HEK293 (cell line): Measurements from ENCODE around the gene CIAO2B.

Experiments
- CTCF ChIA-PET: fragments of 350-600 bp; formaldehyde crosslinking; extraction: SDS; loops from one replicate; lab custom pipeline; 2021; ENCODE audit warnings: antibody characterized with exemption; lab: Yijun Ruan, JAX
- POLR2A ChIA-PET: fragments of 300-600 bp; formaldehyde crosslinking; extraction: SDS; loops from one replicate; lab custom pipeline; 2020; ENCODE audit warnings: antibody characterized with exemption, inconsistent platforms; lab: Yijun Ruan, JAX
- H3K27ac ChIP-seq: fragments of 200-500 bp; sonication (Bioruptor generic); 2 replicates; pipeline ENCODE4 v1.5.1; 2014; ENCODE audit warnings: low read depth, low read length, control low read depth, inconsistent platforms; ENCODE audit errors: extremely low read depth
- H3K36me3 ChIP-seq, 2 experiments: fragments of 200-500 bp in 1 of 2; sonication (Bioruptor generic) in 1 of 2; 1 replicate in 1 of 2; 2 replicates in 1 of 2; pipeline ENCODE4 v1.5.1; 2014 to 2017; ENCODE audit warnings: inconsistent platforms in 2 of 2, low read length in 2 of 2; ENCODE audit not compliant: control insufficient read depth in 2 of 2, insufficient read depth in 1 of 2
- H3K4me1 ChIP-seq: fragments of 200-500 bp; sonication (Bioruptor generic); 2 replicates; pipeline ENCODE4 v1.5.1; 2014; ENCODE audit warnings: mild to moderate bottlenecking, low read length, inconsistent platforms; ENCODE audit not compliant: control insufficient read depth, insufficient read depth
- H3K4me3 ChIP-seq: 2 replicates; pipeline ENCODE4 v1.5.1; 2011; ENCODE audit warnings: low read depth, mild to moderate bottlenecking, control low read depth, low read length, moderate library complexity
- H3K9me3 ChIP-seq: fragments of 200-500 bp; sonication (Bioruptor generic); 2 replicates; pipeline ENCODE4 v1.5.1; 2014; ENCODE audit warnings: low read depth, low read length, inconsistent platforms; ENCODE audit not compliant: control insufficient read depth, insufficient read depth
- ELK4 ChIP-seq: IDR thresholded peaks from 2 replicates; pipeline ENCODE4 v1.6.1; 2011; ENCODE audit warnings: mild to moderate bottlenecking, low read depth, low read length, borderline replicate concordance
- PRDM2 ChIP-seq: fragments of 450-650 bp; formaldehyde crosslinking; IDR thresholded peaks from 2 replicates; pipeline ENCODE4 v1.5.1; 2016; ENCODE audit warnings: missing biosample characterization, missing genetic modification characterization, borderline replicate concordance
- ZBTB11 ChIP-seq: fragments of 450-650 bp; formaldehyde crosslinking; conservative IDR thresholded peaks from 2 replicates; pipeline ENCODE4 v1.5.1; 2016; ENCODE audit warnings: low read depth, missing biosample characterization, missing genetic modification characterization
- ZBTB17 ChIP-seq: fragments of 450-650 bp; formaldehyde crosslinking; IDR thresholded peaks from 2 replicates; pipeline ENCODE4 v1.5.1; 2016; ENCODE audit warnings: missing biosample characterization, missing genetic modification characterization
- ZNF155 ChIP-seq: fragments of 450-650 bp; formaldehyde crosslinking; IDR thresholded peaks from 2 replicates; pipeline ENCODE4 v1.5.1; 2016; ENCODE audit warnings: missing biosample characterization, missing genetic modification characterization
- ZNF23 ChIP-seq: fragments of 450-650 bp; formaldehyde crosslinking; IDR thresholded peaks from 2 replicates; pipeline ENCODE4 v1.5.1; 2016; ENCODE audit warnings: missing biosample characterization, missing genetic modification characterization, borderline replicate concordance
- ZNF266 ChIP-seq: fragments of 450-650 bp; formaldehyde crosslinking; IDR thresholded peaks from 2 replicates; pipeline ENCODE4 v1.5.1; 2016; ENCODE audit warnings: missing biosample characterization, missing genetic modification characterization, low read depth
- ZNF404 ChIP-seq: fragments of 450-650 bp; formaldehyde crosslinking; IDR thresholded peaks from 2 replicates; pipeline ENCODE4 v1.5.1; 2017; ENCODE audit warnings: missing biosample characterization, missing genetic modification characterization
- ZNF555 ChIP-seq: fragments of 450-650 bp; formaldehyde crosslinking; conservative IDR thresholded peaks from 2 replicates; pipeline ENCODE4 v1.5.1; 2017; ENCODE audit warnings: missing biosample characterization, mild to moderate bottlenecking, missing genetic modification characterization, inconsistent platforms
- ZNF561 ChIP-seq: fragments of 450-650 bp; IDR thresholded peaks from 2 replicates; pipeline ENCODE4 v1.5.1; 2018; ENCODE audit warnings: missing biosample characterization, missing genetic modification characterization, borderline replicate concordance
- ZNF585B ChIP-seq: fragments of 450-650 bp; formaldehyde crosslinking; IDR thresholded peaks from 2 replicates; pipeline ENCODE4 v1.5.1; 2016; ENCODE audit warnings: missing biosample characterization, missing genetic modification characterization
- ZNF660 ChIP-seq: fragments of 450-650 bp; IDR thresholded peaks from 2 replicates; pipeline ENCODE4 v1.5.1; 2018; ENCODE audit warnings: missing biosample characterization, mild to moderate bottlenecking, missing genetic modification characterization
- ZNF785 ChIP-seq: fragments of 450-650 bp; formaldehyde crosslinking; IDR thresholded peaks from 2 replicates; pipeline ENCODE4 v1.5.1; 2016; ENCODE audit warnings: missing biosample characterization, missing genetic modification characterization
- TF ChIP-seq, protein P1 (sequence below): fragments of 450-650 bp; formaldehyde crosslinking; IDR thresholded peaks from 2 replicates; pipeline ENCODE4 v1.5.1; 2016; ENCODE audit warnings: missing biosample characterization, missing genetic modification characterization

The CIAO2B gene

GRCh38 chr16:66948837-66949225 lies 14.6 kb upstream of the CIAO2B start:
- Histone ChIP-seq H3K4me1 (no peaks in the 10 kb centered on the region), H3K9me3 (no peaks in the 10 kb centered on the region), H3K4me3 (no peak overlapping the region), H3K36me3 (peaks cover 0 to 1% of the 10 kb centered on the region in 2 experiments; a peak in 1 of 3 replicates), H3K27ac (no peak overlapping the region)
- no peak for TF ChIP-seq ZNF660 (tag by site-specific recombination)
- no peak for TF ChIP-seq ZNF23 (tag by site-specific recombination)
- TF ChIP-seq ELK4, result no peak
- TF ChIP-seq ZNF266, result no peak
- TF ChIP-seq, protein P1, sequence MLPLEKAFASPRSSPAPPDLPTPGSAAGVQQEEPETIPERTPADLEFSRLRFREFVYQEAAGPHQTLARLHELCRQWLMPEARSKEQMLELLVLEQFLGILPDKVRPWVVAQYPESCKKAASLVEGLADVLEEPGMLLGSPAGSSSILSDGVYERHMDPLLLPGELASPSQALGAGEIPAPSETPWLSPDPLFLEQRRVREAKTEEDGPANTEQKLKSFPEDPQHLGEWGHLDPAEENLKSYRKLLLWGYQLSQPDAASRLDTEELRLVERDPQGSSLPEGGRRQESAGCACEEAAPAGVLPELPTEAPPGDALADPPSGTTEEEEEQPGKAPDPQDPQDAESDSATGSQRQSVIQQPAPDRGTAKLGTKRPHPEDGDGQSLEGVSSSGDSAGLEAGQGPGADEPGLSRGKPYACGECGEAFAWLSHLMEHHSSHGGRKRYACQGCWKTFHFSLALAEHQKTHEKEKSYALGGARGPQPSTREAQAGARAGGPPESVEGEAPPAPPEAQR (tag by site-specific recombination), result no peak
- TF ChIP-seq PRDM2 (tag by site-specific recombination), result no peak
- no peak for TF ChIP-seq ZNF155
- TF ChIP-seq ZBTB11 (tag by site-specific recombination), result no peak
- no peak for TF ChIP-seq ZNF785 (tag by site-specific recombination)
- no peak for TF ChIP-seq ZNF585B (tag by site-specific recombination)
- CTCF ChIA-PET, result interaction anchor here (1.1 kb wide), 1 partner anchor 10 kb away, joined by 3 read pairs; no protein-coding TSS in a partner anchor
- POLR2A ChIA-PET, result no interaction called here

DNA sequence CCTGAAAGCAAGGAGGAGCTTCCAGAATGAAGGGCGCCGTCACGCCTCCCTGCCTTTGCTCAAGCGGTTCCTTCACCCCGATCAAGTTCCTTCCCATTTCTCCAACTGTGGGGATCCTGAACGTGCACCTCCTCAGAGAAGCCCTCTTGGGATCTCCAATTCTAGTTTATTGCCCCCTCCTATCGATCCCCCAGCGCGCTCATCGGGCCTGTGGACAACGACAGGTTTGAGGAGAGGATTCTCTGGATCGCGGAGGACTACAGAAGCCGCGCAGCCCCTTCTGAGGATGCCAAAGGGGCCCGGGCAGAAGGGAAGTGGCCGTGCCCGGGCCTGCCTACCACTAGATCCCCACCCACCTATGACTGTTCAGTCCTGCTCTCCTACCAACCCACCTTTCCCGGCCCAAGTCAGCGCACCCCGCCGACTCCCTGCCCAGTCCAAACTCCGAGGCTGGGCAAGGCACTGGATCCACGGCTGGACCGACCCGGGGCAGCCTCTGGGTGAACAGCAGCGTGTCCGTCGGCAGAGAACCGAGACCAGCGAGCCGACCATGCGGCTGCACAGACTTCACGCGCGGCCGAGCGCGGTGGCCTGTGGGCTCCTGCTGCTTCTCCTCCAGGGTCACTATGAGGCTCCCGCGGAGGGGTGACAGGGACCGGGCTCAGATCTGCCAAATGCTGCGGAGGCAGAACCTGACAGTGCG lies 14.1 kb upstream of the CIAO2B start:
- TF ChIP-seq ZNF555 (tag by site-specific recombination), result no peak
- TF ChIP-seq ZBTB17 (tag by site-specific recombination), result no peak
- no peak for TF ChIP-seq ZNF404 (tag by site-specific recombination)
- TF ChIP-seq ZNF561 (tag by site-specific recombination), result no peak
- CTCF ChIA-PET, result interaction anchor here (1.0 to 1.1 kb wide), 2 partner anchors 10 to 21 kb away, joined by 3 read pairs; no protein-coding TSS in a partner anchor
- no peak overlapping the region for H3K4me3 ChIP-seq
- POLR2A ChIA-PET, result no interaction called here
- no peaks in the 10 kb centered on the region for H3K9me3 ChIP-seq
- H3K4me1 ChIP-seq, result no peaks in the 10 kb centered on the region
- no peak overlapping the region for H3K27ac ChIP-seq
- H3K36me3 ChIP-seq, result peaks cover 0 to 7% of the 10 kb centered on the region in 2 experiments; a peak in 1 of 3 replicates
